SH-SY5Y (cell line): ENCODE results near the gene ESYT3.

Experiments
- GATA2 ChIP-seq: IDR thresholded peaks from 2 replicates; pipeline ENCODE4 v1.6.1; 2011; ENCODE audit warnings: mild to moderate bottlenecking, low read depth, low read length
- GATA3 ChIP-seq: IDR thresholded peaks from 2 replicates; pipeline ENCODE4 v1.6.1; 2011; ENCODE audit warnings: low read depth, mild to moderate bottlenecking, low read length, moderate library complexity

- no peak for TF ChIP-seq GATA2
- TF ChIP-seq GATA3, result no peak
Observed at GRCh38 chr3:138461246-138461645, 26.8 kb downstream of the ESYT3 start.
